ENCODE measurements around the gene XYLT2.
A peak's percentile ranks its signal among the peaks of the same experiment; 100 is the strongest.

XYLT2 gene

GRCh38 chr17:50352072-50352692 is 6.3 kb downstream of the XYLT2 start:
- DNase-seq, result no peak

- DNase-seq, result no peak
Observed at GRCh38 chr17:50352693-50353599, 7.0 kb downstream of the XYLT2 start.

DNA sequence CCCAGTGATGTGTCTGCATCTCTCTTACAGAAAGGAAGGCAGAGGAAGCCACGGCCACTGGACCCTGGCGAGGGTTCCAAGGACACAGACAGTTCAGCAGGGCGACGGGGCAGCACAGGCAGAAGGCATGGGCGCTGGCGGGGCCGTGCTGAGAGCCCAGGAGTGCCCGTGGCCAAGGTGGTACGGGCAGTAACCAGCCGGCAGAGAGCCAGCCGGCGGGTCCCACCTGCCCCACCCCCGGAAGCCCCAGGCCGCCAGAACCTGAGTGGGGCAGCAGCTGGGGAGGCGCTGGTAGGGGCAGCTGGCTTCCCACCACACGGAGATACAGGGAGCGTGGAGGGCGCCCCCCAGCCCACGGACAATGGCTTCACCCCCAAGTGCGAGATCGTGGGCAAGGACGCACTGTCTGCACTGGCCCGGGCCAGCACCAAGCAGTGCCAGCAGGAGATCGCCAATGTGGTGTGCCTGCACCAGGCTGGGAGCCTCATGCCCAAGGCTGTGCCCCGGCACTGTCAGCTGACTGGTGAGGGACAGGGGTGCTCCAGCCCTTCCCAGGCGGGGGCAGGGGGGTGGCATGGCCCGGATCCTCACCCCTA is 7.8 kb downstream of the XYLT2 start:
- no peak for DNase-seq

GRCh38 chr17:50354198-50354597 is 8.3 kb downstream of the XYLT2 start:
- no peak for DNase-seq

GRCh38 chr17:50354776-50355175 is 8.8 kb downstream of the XYLT2 start:
- no peak for DNase-seq

GRCh38 chr17:50355336-50355700 is 9.4 kb downstream of the XYLT2 start:
- DNase-seq, result no peak

- DNase-seq, result no peak
Observed at GRCh38 chr17:50355701-50356341, 9.9 kb downstream of the XYLT2 start.

DNA sequence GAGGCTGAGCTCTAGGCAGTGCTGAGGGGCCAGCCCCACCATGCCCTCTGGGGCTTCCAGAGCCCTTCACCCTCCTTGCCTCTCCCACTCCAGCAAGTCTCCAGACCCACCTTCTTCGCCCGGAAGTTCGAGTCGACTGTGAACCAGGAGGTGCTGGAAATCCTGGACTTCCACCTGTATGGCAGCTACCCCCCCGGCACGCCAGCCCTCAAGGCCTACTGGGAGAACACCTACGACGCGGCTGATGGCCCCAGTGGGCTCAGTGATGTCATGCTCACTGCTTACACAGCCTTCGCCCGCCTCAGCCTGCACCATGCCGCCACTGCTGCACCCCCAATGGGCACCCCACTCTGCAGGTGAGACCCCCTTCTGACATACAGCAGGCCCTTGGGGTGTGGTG is 10.5 kb downstream of the XYLT2 start:
- DNase-seq, result no peak

- DNase-seq, result no peak
Observed at GRCh38 chr17:50356892-50357510, 11.1 kb downstream of the XYLT2 start.

DNA sequence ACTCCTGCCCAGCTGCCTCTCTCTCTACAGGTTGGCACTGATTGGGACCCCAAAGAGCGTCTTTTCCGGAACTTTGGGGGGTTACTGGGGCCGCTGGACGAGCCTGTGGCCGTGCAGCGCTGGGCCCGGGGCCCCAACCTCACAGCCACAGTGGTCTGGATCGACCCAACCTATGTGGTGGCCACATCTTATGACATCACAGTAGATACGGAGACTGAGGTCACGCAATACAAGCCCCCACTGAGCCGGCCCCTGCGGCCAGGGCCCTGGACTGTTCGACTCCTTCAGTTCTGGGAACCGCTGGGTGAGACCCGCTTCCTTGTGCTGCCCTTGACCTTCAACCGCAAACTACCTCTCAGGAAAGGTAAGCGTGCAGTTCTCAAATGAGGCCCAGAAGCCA is 12.3 kb downstream of the XYLT2 start:
- DNase-seq, result no peak

DNA sequence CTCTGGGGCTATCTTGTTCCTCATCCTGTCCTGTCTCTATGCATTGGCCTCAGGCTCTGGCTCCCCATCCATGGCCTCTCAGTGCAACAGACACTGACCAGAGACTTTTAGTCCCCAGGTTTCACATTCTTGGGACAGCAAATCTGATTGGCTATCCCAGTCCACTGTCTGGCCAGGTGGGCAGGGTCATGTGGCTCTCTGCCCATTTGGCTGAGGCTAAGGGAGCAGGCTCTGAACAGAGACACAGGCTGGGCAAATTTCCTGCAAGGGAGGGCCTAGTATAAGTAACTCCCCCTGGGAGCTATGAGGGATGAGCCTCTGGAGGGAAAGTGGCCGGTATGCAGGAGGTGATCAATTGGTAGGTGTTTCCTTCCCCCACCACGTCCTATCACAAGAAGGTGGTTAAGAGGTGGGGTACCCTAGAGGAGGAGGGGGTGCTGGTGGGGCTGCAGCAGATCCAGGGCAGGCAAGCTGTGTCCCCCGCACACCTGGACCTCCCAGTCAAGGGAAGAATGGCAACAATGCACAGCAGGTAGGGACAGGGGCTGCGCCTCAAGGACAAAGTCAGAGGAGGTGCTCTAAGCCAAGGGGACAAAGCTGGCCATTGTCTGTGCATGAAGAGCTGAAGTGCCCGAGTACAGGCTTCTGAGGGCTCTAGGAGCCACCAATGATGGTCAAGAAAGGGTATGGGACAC is 13.2 kb downstream of the XYLT2 start:
- no peak for DNase-seq

DNA sequence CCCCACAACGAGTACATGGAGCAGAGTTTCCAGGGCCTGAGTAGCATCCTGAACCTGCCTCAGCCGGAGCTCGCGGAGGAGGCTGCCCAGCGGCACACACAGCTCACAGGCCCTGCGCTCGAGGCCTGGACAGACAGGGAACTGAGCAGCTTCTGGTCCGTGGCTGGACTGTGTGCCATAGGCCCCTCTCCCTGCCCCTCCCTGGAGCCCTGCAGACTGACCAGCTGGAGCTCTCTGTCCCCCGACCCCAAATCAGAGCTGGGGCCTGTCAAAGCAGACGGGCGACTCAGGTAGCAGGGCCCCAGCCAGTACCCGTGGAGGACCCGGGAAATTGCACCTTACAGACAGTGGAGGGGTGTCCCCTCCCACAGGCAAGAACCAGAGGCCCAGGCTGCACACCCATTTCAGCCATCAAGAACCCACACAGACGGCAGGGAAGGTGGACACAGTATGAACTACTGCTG is 14.1 kb downstream of the XYLT2 start:
- no peak for DNase-seq

DNA sequence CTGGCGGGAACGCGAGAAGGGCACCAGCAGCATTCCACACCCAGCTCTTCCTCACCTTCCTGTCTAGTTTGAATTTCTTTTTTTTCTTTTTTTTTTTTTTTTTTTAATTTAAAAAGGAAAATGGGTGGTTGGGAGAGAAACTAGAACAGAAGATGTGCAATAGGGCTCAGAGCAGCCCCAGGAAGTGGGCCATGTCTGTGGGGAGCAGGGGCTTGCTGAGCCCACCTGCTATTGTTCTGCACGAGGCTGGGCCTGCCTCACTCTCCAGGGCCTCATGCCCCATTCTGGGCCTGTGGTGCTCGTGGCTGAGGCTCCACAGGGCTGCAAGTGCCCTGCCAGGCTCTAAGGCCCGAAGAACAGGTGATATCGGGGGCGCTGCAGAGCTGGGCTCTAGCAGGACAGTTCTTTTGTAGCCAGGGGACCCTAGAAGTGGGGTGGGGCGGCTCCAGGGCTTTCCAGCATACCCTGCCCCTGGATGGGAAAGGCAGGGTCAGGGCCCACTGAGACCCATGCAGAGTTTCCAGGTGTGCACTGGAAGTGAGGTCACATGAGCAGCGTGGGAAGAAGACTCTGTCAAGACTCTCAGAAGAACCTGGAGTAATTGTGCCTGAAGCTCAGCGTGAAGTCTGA is 14.7 kb downstream of the XYLT2 start:
- no peak for DNase-seq

GRCh38 chr17:50361561-50362480 is 15.9 kb downstream of the XYLT2 start:
- DNase-seq, result peak; percentile 95

- DNase-seq, result no peak
Observed at GRCh38 chr17:50362661-50363060, 16.7 kb downstream of the XYLT2 start.

- peak; percentile 28 for DNase-seq
Observed at GRCh38 chr17:50363217-50364060, 17.5 kb downstream of the XYLT2 start.

- no peak for DNase-seq
Observed at GRCh38 chr17:50364061-50364458, 18.1 kb downstream of the XYLT2 start.

DNA sequence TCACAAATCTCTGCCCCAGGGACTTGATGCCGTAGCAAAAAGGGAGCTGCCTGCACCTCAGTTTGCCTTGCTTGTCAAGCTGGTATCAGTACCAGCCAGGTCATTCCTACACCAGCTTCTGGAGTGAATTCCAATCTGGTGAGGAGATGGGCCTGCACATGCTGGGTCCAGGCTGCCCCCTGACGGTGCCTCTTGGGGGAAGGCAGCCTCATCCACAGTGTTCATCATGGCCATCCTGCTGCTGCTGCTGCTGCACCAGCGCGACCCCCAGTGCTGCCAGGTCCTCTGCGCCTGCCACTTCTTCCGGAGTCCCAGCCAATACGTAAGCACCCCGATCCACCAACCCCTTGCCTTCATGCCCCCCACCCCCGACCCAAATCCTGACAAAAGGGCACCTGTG is 18.8 kb downstream of the XYLT2 start:
- no peak for DNase-seq

DNA sequence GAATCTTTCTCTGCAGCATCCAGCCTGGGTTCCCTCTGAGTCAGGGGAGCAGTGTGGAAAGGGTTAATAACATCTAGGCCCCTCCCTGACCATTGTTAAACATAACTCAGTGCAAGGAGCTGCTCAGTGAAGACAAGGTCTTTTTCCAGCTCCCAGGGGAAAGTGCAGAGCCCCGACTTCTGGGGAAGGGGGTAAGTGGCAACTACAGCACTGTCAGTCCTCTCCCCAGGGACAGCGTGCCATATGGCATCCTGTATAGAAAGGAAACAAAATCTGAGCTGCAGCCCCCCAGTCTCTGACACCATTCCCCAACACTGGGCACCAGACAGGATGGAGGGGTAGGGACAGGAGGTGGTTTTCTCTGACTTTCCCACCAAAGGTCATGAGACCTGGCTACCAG is 19.2 kb downstream of the XYLT2 start:
- DNase-seq, result no peak
